NCI-H146 treated with DMSO at 0.1 percent for 48 hours (cell line): ENCODE results near the gene C16orf74.
A peak's percentile ranks its signal among the peaks of the same experiment; 100 is the strongest.

Source experiments
- DNase-seq: peaks from one replicate; lab custom pipeline; 2025; ENCODE audit not compliant: unreplicated experiment; lab: John Stamatoyannopoulos, UW

C16orf74 gene

DNA sequence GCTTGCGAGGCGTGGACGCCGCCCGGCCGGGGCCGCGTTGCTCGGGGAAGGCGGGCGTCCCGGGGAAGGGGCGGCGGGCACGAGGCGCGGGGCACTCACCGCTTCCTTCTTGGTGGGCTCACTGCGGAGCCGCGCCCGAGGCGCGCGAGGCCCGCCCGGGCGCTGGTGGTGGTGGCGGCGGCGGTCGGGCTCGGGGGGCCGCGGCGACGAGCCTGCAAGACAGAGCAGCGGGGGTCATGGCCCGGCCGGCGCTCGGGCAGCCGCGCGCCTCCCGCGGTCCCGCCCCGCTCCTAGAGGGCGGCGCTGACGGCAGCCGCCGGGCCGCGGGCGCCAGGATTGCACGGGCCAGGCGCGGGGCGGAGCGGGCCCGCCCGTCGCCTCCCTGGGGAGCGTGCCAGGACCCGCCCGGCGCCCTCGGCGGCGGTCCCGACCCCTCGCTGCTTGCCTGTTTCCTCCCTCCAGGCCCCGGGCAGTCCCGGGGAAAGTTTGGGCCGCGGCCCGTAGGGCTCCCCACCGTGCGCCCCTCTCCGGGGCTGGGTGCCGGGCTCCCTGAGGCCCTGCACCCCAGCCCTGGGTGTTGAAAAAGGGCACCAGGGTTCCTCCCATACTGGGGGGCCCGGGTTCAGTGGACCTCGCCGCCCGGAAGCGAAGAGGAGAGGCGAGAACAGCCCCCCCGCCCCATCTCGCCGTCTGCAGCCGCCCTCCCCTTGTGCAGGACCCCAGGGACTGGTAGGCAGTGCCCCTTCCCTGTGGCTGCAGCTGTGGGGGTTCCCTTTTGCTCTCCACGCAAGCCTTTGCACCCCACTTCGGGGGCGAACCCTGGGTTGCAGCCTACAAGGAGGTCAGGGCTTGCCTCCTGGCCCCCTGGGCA, at the start of gene C16orf74:
TSS of gene C16orf74 (minus strand) at position 270 of the 871 bp plus-strand sequence. CDS start 15,879 bp downstream, outside the sequence.
- DNase-seq, result no peak

DNA sequence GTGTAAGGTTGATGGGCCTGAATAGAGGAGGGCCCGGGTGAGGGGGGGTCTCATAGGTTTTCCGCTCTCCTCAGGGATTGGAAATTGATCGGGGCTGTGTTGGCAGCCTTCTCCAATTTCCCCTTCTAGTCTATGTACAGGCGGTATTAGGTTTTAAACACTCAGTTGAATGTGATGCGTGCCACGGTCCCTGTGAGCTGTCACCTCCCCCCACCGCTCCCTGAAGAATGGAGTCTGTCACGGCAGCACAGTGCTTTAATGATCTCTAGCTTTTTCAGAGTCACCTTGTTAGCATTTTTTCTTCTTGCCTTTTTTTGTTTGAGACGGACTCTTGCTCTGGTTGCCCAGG, 49.4 kb upstream of the C16orf74 start:
- peak; percentile 18 for DNase-seq

DNA sequence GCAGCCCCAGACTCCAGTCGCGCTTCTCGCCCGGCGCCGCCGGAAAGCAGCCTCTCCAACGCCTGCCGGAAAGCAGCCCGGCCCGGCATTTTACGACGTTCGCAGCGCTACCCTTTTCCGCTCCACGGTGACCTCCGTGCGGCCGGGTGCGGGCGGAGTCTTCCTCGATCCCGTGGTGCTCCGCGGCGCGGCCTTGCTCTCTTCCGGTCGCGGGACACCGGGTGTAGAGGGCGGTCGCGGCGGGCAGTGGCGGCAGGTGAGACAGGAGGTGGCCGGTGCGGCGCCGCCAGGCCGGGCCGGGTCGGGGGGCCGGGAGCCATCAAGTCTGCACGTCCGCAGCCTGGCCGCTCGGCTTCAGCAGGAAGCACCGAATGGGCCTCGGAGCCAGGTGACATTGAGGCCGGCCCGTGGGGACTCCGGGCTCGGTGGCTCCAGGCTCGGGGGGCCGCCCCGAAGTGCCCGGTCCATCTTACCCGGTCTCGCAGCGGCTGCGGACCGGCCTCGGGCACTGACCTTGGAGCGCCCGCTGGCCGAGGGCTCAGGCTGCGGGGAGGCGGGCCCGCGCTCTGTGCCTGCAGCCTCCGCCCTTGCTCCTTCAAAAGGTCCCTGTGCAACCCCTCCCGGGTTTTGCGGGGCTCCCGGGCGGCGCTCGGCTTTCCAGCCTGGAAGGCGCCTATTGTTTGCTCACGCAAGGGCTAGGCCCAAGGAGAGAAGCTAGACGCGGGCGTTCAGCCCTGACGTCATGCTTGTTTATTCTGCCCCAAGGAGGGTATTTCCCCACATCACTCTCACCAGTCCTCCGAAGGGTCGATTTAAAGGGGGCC, 48.8 kb upstream of the C16orf74 start, which contains the start of the genes COX4I1 and EMC8:
TSS of gene COX4I1 (plus strand) at position 199 of the 824 bp plus-strand sequence. CDS start 1,511 bp downstream, outside the sequence.
TSS of gene EMC8 (minus strand) at position 48 of the 824 bp plus-strand sequence. CDS start 249 bp downstream, outside the sequence.
- DNase-seq, result peak; percentile 69

- no peak for DNase-seq
Observed at GRCh38 chr16:85798901-85799496, 48.1 kb upstream of the C16orf74 start.

DNA sequence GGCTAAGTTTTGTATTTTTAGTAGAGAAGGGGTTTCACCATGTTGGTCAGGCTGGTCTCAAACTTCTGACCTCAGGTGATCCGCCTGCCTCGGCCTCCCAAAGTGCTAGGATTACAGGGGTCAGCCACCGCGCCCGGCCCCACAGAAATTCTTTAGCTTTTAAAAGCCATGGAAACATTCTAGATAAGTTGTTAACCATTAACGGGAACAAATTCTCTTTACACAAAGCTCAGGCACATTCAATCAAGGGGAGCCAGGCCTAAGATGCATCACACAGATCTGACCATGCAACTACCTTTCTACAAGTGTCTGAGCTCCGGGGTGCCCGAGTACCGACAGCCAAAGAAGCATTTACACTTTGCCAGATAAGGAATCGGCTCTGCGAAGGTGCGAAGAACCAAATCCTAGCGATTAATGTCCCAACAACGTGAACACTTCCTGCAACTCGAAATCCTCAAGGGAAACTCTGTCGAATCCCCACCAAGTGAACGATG, 47.4 kb upstream of the C16orf74 start:
- no peak for DNase-seq

- no peak for DNase-seq
Observed at GRCh38 chr16:85796599-85796998, 45.7 kb upstream of the C16orf74 start.

DNA sequence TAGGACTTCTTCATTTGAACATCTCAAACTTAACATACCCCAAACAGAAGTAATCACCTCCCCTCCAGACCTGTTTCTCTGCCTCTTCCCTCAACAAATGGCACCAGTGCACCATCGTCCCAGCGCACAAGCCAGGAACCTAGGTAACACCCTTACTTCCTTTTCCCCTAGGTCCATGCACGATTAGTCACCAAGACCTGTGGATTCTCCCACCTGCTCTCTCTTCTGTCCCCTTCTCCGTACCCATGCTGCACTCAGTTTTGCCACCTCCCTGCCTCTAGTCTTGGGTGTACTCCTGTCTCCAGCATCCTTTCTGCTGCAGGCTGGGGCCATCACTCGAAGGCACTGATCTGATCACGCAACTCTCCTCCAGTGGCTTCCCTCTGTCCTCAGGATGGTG, 45.3 kb upstream of the C16orf74 start:
- DNase-seq, result no peak

DNA sequence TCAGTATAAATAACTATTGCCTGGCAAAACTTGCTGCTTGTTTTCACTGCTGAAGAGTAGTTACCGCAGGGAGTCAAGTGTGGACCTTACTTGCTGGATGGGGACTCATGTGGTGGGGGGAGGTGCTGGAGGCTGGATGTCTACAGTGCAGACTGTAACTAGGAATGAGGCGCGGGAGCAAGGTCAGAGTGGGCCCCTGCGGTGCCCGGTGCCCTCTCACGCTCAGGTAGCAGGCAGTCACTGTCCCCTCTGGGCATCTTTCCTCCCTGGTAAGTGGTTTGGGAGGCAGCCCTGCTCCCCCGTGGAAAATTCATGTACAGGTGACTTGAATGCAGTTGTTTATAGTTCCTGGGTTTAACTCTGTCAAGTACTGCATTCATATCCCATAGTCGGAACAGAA, 43.8 kb upstream of the C16orf74 start:
- no peak for DNase-seq

- no peak for DNase-seq
Observed at GRCh38 chr16:85793662-85794298, 42.9 kb upstream of the C16orf74 start.

DNA sequence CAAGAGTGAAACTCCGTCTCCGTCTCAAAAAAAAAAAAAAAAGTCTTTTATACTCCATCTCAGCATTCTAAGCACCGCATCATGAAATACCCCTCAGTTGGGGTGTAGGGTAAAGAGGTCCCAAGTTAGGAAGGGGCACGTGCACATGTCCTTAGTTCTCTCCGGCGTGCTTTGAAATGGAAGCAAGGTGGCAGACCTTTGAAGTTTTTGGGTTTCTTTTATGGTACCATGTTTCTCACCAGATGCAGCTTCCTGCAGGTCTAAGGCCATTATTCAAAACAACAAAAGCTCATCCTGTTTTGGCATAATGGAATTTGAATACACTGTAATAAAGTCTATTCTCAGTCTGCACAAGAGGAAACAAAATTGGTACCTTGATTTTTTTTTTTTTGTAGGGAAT, 38.9 kb upstream of the C16orf74 start:
- DNase-seq, result no peak

DNA sequence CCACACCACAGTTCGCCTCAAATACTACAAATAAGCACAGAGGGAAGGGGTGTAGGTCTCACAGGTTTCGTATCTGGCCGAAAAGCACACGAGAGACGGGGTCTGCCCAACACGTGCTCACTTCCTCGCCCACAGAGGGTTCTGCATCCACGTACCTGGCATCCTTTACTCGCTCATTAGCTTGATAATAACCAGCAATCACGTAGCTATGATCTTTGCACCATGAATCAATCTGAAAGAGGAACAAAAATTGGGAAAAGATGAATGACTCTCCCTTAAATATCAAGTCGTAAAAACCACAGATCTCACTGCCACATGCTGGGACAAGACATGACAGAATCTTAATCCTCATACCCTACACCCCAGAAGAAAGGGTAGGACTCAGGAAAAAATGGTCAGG, 37.9 kb upstream of the C16orf74 start:
- DNase-seq, result no peak

- DNase-seq, result no peak
Observed at GRCh38 chr16:85785927-85786326, 35.0 kb upstream of the C16orf74 start.

DNA sequence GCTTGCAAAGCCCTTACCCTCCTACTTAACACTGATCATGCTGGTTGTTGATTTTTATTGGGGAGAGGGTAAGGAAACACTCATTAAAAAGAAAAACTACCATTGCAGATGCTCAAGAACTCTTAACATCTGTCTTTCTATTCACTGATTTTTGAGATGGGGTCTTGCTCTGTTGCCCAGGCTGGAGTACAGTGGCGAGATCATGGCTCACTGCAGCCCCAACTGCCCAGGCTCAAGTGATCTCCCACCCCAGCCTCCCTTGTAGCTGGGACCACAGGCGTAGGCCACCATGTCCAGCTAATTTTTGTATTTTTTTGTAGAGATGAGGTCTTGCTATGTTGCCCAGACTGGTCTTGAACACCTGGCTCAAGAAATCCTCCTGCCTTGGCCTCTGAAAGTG, 33.9 kb upstream of the C16orf74 start:
- no peak for DNase-seq

DNA sequence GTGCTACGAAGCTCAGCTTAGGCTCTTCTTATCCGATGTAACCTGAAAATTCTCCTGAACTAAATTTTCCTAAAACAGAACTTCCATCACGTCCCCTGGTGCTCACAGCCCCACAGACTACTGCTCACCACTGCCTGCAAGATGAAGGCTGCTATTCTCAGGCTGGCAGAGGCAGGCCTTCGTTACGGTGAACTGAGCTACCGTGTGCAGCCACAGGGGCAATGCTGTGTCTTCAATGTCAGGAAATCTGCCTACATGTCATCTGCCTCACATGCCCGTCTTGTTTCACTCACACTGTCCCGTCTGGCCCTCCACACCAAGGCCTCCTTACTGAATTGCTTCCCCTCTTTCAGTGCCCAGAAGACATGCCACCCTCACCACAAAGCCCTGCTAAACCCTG, 32.5 kb upstream of the C16orf74 start:
- DNase-seq, result no peak

- no peak for DNase-seq
Observed at GRCh38 chr16:85782451-85782850, 31.6 kb upstream of the C16orf74 start.

DNA sequence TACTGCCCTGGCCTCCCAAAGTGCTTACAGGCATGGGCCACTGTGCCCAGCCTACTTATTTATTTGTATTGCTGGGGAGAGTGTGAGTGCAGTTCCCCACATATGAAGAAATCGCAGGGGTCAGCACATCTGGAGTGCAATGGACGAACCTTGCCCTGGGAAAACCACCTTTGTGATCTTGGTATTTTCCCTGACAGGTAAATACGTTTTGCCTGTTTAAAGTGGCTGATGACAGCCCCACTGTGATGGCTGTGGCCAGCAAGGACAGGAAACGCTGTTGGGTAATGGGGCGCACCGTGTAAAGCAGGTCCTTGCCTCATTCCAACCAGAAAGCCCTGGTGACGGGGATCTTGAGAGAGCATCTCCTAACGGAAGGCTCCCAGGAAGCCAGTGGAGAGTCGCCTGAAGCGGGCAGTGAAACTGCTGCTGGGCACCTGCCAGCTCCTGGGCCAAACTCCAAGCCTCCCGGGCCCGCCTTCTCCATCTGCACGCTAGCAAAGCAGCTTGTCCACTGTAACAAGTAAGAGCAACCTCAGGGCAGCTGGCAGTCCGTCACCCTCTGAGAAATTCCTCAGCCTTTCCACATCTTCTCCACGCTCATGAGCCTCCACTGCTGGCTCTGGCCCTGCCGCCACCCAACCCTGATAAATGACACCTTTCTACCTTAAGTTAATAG, 30.9 kb upstream of the C16orf74 start:
- DNase-seq, result no peak

- no peak for DNase-seq
Observed at GRCh38 chr16:85781156-85781555, 30.3 kb upstream of the C16orf74 start.

DNA sequence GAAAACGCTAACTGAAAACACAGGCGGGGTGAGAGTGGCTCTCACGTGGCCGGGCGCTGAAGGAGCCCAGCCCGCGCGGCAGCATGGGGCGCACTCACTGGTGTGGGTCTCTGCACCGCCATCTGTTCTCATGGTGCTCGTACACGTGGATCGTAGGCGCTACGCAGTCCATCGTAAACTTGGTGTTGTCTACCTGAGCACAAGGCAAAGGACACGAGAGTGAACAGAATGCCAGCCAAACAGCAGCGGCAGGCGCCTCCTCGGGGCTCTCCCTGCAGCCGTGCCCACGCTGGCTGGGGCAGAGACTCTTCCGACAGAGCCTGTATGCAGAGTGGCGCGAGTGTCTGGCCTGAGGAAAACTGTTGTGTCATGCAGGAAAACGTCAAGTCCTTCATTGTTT, 29.4 kb upstream of the C16orf74 start:
- DNase-seq, result no peak

- DNase-seq, result no peak
Observed at GRCh38 chr16:85778873-85779272, 28.0 kb upstream of the C16orf74 start.

DNA sequence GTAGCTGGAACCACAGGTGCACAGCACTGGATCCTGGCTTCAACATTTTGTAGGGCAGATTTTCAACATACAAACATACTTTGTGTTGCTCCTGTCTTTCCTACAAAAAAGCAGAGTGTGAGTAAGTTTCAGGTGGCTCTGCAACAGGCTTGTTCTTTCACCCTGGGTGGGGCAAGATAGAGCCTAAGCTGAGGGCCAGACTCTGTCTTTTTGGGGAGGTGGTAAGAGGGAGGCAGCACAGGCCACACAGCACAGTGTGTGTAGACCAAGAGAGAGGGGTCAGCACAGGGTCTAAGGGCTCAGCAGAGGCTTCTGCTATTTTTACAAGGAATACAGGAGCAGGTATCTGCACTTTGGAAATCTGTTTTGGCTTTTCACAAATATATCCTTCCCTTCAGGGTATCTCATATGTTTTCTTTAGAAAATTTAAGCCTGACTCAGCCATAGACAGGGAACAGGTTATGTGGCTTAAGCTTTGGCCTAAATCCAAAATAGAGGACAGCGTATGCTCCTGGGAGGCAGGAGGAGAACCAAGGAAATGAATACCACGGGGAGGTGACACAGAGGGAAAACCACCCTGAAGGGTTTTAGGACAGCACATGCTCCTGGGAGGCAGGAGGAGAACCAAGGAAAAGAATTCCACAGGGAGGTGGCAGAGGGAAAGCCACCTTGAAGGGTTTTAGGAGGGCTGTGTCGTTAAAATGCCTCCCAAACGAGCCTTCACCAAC, 26.9 kb upstream of the C16orf74 start:
- no peak for DNase-seq
